H9 (cell line): ENCODE results near the gene CDH16. TPM values are rescaled to one million over a fixed set of nuclear protein-coding genes. Genes with fewer than 3 reads are reported as not detected.

Source experiments
- DNase-seq: peaks from one replicate; pipeline ENCODE4 v3.0.0-alpha.2; 2017
- H2AFZ ChIP-seq: one replicate; pipeline ENCODE4 v1.6.1; 2013; ENCODE audit warnings: mild to moderate bottlenecking, low read length, control low read depth, moderate library complexity
- H2AK5ac ChIP-seq: 2 replicates; pipeline ENCODE4 v1.6.1; 2013; ENCODE audit warnings: low read length, control low read depth, mixed read lengths; ENCODE audit not compliant: insufficient read length
- H2BK120ac ChIP-seq: one replicate; pipeline ENCODE4 v1.6.1; 2013; ENCODE audit warnings: low read depth, mild to moderate bottlenecking, low read length, control low read depth, inconsistent platforms; ENCODE audit not compliant: poor library complexity, severe bottlenecking
- H2BK12ac ChIP-seq: 2 replicates; pipeline ENCODE4 v1.6.1; 2013; ENCODE audit warnings: low read length, control low read depth, mixed read lengths, low read depth; ENCODE audit not compliant: insufficient read length
- H2BK15ac ChIP-seq: 2 replicates; pipeline ENCODE4 v1.6.1; 2013; ENCODE audit warnings: low read depth, low read length, control low read depth
- H2BK20ac ChIP-seq: one replicate; pipeline ENCODE4 v1.6.1; 2013; ENCODE audit warnings: low read depth, mild to moderate bottlenecking, low read length, control low read depth, inconsistent platforms; ENCODE audit not compliant: poor library complexity, severe bottlenecking
- H2BK5ac ChIP-seq: 2 replicates; pipeline ENCODE4 v1.6.1; 2013; ENCODE audit warnings: low read length, control low read depth, mixed read lengths; ENCODE audit not compliant: insufficient read length
- H3K14ac ChIP-seq: 2 replicates; pipeline ENCODE4 v1.6.1; 2013; ENCODE audit warnings: low read length, control low read depth; ENCODE audit not compliant: insufficient read depth
- H3K18ac ChIP-seq: 2 replicates; pipeline ENCODE4 v1.6.1; 2013; ENCODE audit warnings: low read depth, mild to moderate bottlenecking, mixed read lengths, low read length, control low read depth; ENCODE audit not compliant: insufficient read length
- H3K23ac ChIP-seq: 2 replicates; pipeline ENCODE4 v1.6.1; 2013; ENCODE audit warnings: low read length, control low read depth, mixed read lengths, low read depth; ENCODE audit not compliant: insufficient read length
- H3K23me2 ChIP-seq: 2 replicates; pipeline ENCODE4 v1.6.1; 2013; ENCODE audit warnings: low read depth, mild to moderate bottlenecking, mixed read lengths, low read length, control low read depth; ENCODE audit not compliant: insufficient read length, poor library complexity, severe bottlenecking
- H3K27ac ChIP-seq: 2 replicates; pipeline ENCODE4 v1.5.1; 2013; ENCODE audit warnings: low read length, control low read depth, mixed read lengths, low read depth; ENCODE audit not compliant: insufficient read length
- H3K27me3 ChIP-seq: 2 replicates; pipeline ENCODE4 v1.6.1; 2013; ENCODE audit warnings: low read length, control low read depth, inconsistent platforms; ENCODE audit not compliant: insufficient read depth
- H3K4ac ChIP-seq: 2 replicates; pipeline ENCODE4 v1.6.1; 2013; ENCODE audit warnings: low read depth, mild to moderate bottlenecking, control low read depth, inconsistent platforms, low read length, moderate library complexity
- H3K4me1 ChIP-seq: 2 replicates; pipeline ENCODE4 v1.6.1; 2013; ENCODE audit warnings: low read length, control low read depth, inconsistent platforms; ENCODE audit not compliant: insufficient read depth
- H3K4me2 ChIP-seq: 2 replicates; pipeline ENCODE4 v1.6.1; 2013; ENCODE audit warnings: low read length, control low read depth, mixed read lengths; ENCODE audit not compliant: insufficient read length, insufficient read depth
- H3K56ac ChIP-seq: 2 replicates; pipeline ENCODE4 v1.6.1; 2013; ENCODE audit warnings: low read depth, mild to moderate bottlenecking, mixed read lengths, low read length, control low read depth; ENCODE audit not compliant: insufficient read length
- H3K79me1 ChIP-seq: 2 replicates; pipeline ENCODE4 v1.6.1; 2013; ENCODE audit warnings: low read depth, mild to moderate bottlenecking, moderate library complexity, low read length, control low read depth, inconsistent platforms; ENCODE audit not compliant: insufficient read depth, poor library complexity, severe bottlenecking
- H3K79me2 ChIP-seq: 2 replicates; pipeline ENCODE4 v1.6.1; 2013; ENCODE audit warnings: low read length, control low read depth, inconsistent platforms; ENCODE audit not compliant: insufficient read depth
- H3K9ac ChIP-seq: 2 replicates; pipeline ENCODE4 v1.6.1; 2013; ENCODE audit warnings: low read length, control low read depth, mixed read lengths; ENCODE audit not compliant: insufficient read length; ENCODE audit errors: extremely low read depth
- H3K9me3 ChIP-seq: one replicate; pipeline ENCODE4 v1.6.1; 2013; ENCODE audit warnings: low read depth, low read length, inconsistent platforms; ENCODE audit not compliant: control insufficient read depth
- H3T11ph ChIP-seq: one replicate; pipeline ENCODE4 v1.6.1; 2013; ENCODE audit warnings: mild to moderate bottlenecking, low read length, control low read depth, inconsistent platforms
- H4K20me1 ChIP-seq: one replicate; pipeline ENCODE4 v1.6.1; 2013; ENCODE audit not compliant: control insufficient read depth, insufficient read length, insufficient read depth
- H4K5ac ChIP-seq: 2 replicates; pipeline ENCODE4 v1.6.1; 2013; ENCODE audit warnings: low read depth, mild to moderate bottlenecking, mixed read lengths, low read length, control low read depth; ENCODE audit not compliant: insufficient read length
- H4K8ac ChIP-seq: replicated peaks from 2 replicates; pipeline ENCODE4 v1.6.1; 2013; ENCODE audit warnings: low read length, control low read depth, mixed read lengths, low read depth; ENCODE audit not compliant: insufficient read length
- H4K91ac ChIP-seq: 2 replicates; pipeline ENCODE4 v1.6.1; 2013; ENCODE audit warnings: low read depth, mild to moderate bottlenecking, moderate library complexity, mixed read lengths, low read length, control low read depth; ENCODE audit not compliant: insufficient read length
- H3K27ac Mint-ChIP-seq, 3 experiments: 2 replicates in 2 of 3; 3 replicates in 1 of 3; pipeline ENCODE4 v1.8.0; 2020 to 2021; ENCODE audit warnings: mixed read lengths in 3 of 3, mild to moderate bottlenecking in 1 of 3, moderate library complexity in 1 of 3
- H3K27me3 Mint-ChIP-seq: 2 replicates; pipeline ENCODE4 v1.8.0; 2021; ENCODE audit warnings: low read depth, mild to moderate bottlenecking, moderate library complexity, mixed read lengths
- H3K36me3 Mint-ChIP-seq, 3 experiments: 2 replicates in 2 of 3; 3 replicates in 1 of 3; pipeline ENCODE4 v1.8.0; 2020 to 2021; ENCODE audit warnings: low read depth in 3 of 3, mixed read lengths in 3 of 3; ENCODE audit not compliant: insufficient read depth in 1 of 3
- H3K4me1 Mint-ChIP-seq, 2 experiments: 2 replicates each; pipeline ENCODE4 v1.8.0; 2020; ENCODE audit warnings: mixed read lengths in 2 of 2
- H3K4me3 Mint-ChIP-seq, 2 experiments: 2 replicates in 1 of 2; 3 replicates in 1 of 2; pipeline ENCODE4 v1.8.0; 2020 to 2021; ENCODE audit warnings: mild to moderate bottlenecking in 2 of 2, mixed read lengths in 2 of 2, moderate library complexity in 1 of 2
- H3K9me3 Mint-ChIP-seq, 2 experiments: 2 replicates in 1 of 2; 3 replicates in 1 of 2; pipeline ENCODE4 v1.8.0; 2020; ENCODE audit warnings: mild to moderate bottlenecking in 2 of 2, mixed read lengths in 2 of 2, moderate library complexity in 1 of 2
- WGBS: extraction: QIAGEN DNeasy Blood & Tissue Kit; methylation state at CpG from one replicate; pipeline ENCODE4 v1.1.7; 2013; ENCODE audit warnings: missing lambda C conversion rate, low lambda C conversion rate, mixed read lengths; ENCODE audit not compliant: insufficient read length; ENCODE audit errors: extremely low coverage; 5-methylcytosine and 5-hydroxymethylcytosine counted together
- total RNA-seq: library from RNA; stranded (reverse); gene quantifications from 2 replicates; pipeline ENCODE4 v1.2.1, GENCODE V29; 2021
- TF ChIP-seq, protein P1 (sequence below): fragments of 200-600 bp; sonication (generic); conservative IDR thresholded peaks from 3 replicates; pipeline ENCODE4 v1.8.0; 2021; ENCODE audit warnings: antibody characterized with exemption, mild to moderate bottlenecking

The CDH16 gene
- total RNA-seq, 1 experiment from 2014 or later, result not detected

DNA sequence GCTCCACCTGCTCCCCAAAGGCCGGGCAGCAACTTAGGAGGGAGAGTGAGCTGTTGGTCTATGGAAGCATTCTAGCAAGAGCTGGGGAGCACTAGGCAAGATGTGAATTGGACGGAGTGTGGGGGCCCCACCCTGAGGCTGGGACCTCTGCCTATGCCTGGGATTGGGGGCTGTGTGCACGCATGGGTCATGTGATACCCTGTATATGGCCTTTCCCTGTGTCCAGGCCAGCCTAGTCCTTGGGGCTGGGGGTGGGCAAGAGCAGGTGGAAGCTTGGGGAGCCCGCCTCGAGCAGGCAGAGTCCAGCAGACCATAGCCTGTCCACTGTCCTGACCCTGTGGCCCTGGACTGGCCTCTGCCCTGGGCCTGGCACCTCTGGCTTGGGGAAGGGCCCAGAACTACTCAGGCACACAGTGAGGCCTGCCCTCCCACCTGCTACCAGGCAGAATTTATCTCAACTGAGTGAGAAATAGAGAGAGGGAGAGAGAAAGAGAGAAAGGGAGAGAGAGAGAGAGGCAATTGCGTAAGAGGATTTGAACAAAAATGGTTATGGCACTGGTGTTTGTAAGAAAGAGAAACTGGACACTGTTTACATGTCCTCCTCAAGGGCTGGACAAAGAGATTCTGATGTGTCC is 19.3 kb downstream of the CDH16 start:
- H3K4me3 Mint-ChIP-seq, result no peak overlapping the region
- H3K4ac ChIP-seq, result no peak overlapping the region
- H3K4me1 ChIP-seq, result no peaks in the 10 kb centered on the region
- no peak overlapping the region for H3K56ac ChIP-seq
- H3K27ac ChIP-seq, result no peak overlapping the region
- no peak overlapping the region for H3T11ph ChIP-seq
- no peak overlapping the region for H3K23ac ChIP-seq
- H4K20me1 ChIP-seq, result peaks cover 4% of the 10 kb centered on the region
- H3K9me3 Mint-ChIP-seq, result no peaks in the 10 kb centered on the region
- H2BK5ac ChIP-seq, result no peak overlapping the region
- no peak overlapping the region for H2BK120ac ChIP-seq
- no peak overlapping the region for H4K8ac ChIP-seq
- no peak overlapping the region for H4K91ac ChIP-seq
- TF ChIP-seq, protein P1, sequence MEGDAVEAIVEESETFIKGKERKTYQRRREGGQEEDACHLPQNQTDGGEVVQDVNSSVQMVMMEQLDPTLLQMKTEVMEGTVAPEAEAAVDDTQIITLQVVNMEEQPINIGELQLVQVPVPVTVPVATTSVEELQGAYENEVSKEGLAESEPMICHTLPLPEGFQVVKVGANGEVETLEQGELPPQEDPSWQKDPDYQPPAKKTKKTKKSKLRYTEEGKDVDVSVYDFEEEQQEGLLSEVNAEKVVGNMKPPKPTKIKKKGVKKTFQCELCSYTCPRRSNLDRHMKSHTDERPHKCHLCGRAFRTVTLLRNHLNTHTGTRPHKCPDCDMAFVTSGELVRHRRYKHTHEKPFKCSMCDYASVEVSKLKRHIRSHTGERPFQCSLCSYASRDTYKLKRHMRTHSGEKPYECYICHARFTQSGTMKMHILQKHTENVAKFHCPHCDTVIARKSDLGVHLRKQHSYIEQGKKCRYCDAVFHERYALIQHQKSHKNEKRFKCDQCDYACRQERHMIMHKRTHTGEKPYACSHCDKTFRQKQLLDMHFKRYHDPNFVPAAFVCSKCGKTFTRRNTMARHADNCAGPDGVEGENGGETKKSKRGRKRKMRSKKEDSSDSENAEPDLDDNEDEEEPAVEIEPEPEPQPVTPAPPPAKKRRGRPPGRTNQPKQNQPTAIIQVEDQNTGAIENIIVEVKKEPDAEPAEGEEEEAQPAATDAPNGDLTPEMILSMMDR, result no peak
- H3K79me2 ChIP-seq, result no peaks in the 10 kb centered on the region
- no peak overlapping the region for H2BK20ac ChIP-seq
- H3K79me1 ChIP-seq, result no peaks in the 10 kb centered on the region
- no peak overlapping the region for H3K18ac ChIP-seq
- WGBS, result no CpG with 5 or more reads among the region's 6 CpGs
- no peak overlapping the region for H3K9ac ChIP-seq
- peak overlapping the region in 1 of 3 experiments; percentile 45; a peak in 1 of 7 replicates for H3K27ac Mint-ChIP-seq
- H4K5ac ChIP-seq, result no peak overlapping the region
- H3K27me3 ChIP-seq, result no peaks in the 10 kb centered on the region
- H3K4me2 ChIP-seq, result no peak overlapping the region
- no peaks in the 10 kb centered on the region for H3K23me2 ChIP-seq
- no peaks in the 10 kb centered on the region for H3K9me3 ChIP-seq
- peaks cover 7% of the 10 kb centered on the region for H3K27me3 Mint-ChIP-seq
- no peak overlapping the region for H2AK5ac ChIP-seq
- no peaks in the 10 kb centered on the region for H3K36me3 Mint-ChIP-seq
- no peak overlapping the region for H2BK12ac ChIP-seq
- DNase-seq, result no peak
- H3K14ac ChIP-seq, result no peak overlapping the region
- no peak overlapping the region for H2AFZ ChIP-seq
- H3K4me1 Mint-ChIP-seq, result peaks cover 12 to 13% of the 10 kb centered on the region in 2 experiments
- H2BK15ac ChIP-seq, result no peak overlapping the region
